OCI-M2 (cell line): ENCODE results near the gene EXOC3L2.
"Not testable (repeated sequence)": the region's sequence is repeated elsewhere in the genome, so short reads cannot be mapped to it uniquely, and the experiment has no call there.

Experiments used
- DNase-seq: peaks from one replicate; lab custom pipeline; 2025; ENCODE audit not compliant: unreplicated experiment; lab: John Stamatoyannopoulos, UW

Gene EXOC3L2

DNA sequence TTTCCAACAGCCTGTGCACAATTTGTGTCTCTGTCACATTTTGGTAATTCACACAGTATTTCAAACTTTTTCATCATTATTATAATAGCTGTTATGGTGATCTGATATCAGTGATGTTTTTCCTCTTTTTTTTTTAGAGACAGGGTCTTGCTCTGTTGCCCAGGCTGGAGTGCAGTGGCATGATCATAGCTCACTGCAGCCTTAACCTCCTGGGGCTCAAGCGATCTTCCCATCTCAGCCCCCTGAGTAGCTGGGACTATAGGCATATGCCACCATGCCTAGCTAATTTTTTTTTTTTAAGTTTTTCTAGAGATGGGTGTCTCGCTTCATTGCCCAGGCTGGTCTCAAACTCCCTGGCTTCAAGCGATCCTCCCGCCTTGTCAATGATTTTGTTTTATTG is 11.6 kb upstream of the EXOC3L2 start:
- no peak for DNase-seq

DNA sequence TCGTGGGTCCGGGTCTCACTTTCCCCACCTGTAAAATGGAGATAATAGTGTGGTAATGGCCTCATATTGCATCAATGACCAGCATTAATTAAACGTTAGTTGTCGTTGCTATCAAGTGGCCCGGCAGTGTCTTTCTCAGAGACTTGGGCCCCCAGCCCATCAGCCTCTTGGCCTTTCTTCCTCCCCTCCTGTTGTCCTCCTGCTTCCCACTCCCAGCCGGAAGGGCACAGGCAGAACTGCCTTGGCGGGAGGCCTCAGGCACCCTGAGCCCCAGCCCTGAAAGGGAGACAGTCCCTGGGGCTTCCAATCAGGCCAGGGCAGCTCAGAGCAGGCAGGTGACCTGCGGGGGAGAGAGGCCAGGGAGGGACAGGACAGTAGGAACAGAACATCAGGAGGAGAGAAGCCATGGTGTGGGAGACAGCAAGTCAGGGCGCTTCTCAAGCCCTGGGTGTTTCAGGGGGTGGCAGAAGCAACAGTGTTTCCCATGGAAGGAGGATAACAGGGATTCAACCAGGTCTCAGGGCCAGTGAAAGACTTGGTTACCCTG is 10.5 kb upstream of the EXOC3L2 start:
- no peak for DNase-seq

DNA sequence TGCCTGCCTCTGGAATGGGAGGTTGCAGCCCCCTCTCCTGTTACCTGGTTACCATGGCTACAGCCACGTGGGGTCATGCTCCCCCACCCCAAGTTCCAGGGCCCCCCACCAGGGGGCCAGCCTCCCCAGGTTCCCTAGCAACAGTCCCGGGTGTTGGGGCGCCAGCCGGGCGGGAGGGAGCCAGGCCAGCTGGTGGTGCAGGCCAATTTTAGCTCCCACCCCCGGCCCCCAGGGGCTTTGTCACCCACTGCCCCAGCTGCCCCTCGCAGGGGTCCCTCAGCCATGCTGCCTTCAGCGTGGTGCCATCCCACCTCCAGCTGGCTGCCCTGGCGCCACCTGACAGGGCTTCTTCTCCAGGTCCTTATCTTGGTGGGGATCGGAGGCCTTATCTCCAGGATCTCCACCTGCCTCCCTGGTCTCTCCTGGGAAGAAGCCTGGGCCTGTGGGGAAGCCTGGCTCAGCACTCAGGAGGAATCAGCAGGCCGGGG is 8.9 kb upstream of the EXOC3L2 start:
- no peak for DNase-seq

DNA sequence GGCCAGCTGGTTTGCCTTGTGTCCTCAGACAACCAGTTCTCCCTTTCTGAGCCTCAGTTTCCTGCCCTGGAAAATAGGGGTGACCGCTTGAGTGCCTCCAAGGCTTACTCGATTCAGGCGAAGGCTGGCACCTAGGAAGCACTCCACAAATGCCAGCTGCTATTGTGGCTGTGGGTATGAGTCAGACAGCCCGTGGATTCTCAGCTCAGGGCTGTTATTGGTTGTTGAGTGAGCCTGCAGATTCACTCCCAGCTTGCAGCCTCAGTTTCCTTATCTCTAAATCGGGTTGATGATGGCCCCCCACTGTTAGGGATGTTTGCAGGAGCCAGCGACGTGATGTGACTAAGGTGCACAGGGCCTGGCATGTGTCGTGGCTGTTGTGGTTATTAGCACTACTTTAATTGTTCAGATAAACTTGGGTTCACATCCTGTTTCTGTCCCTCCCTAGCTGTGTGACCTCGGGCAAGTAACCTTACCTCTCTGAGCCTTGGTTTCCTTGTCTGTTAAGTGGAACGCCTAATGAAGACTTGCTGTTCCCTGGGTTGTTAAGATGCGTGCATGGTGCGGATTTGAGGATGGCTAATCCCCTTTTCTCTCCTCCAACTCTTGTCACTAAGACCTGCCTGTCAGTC is 8.3 kb upstream of the EXOC3L2 start:
- no peak for DNase-seq

DNA sequence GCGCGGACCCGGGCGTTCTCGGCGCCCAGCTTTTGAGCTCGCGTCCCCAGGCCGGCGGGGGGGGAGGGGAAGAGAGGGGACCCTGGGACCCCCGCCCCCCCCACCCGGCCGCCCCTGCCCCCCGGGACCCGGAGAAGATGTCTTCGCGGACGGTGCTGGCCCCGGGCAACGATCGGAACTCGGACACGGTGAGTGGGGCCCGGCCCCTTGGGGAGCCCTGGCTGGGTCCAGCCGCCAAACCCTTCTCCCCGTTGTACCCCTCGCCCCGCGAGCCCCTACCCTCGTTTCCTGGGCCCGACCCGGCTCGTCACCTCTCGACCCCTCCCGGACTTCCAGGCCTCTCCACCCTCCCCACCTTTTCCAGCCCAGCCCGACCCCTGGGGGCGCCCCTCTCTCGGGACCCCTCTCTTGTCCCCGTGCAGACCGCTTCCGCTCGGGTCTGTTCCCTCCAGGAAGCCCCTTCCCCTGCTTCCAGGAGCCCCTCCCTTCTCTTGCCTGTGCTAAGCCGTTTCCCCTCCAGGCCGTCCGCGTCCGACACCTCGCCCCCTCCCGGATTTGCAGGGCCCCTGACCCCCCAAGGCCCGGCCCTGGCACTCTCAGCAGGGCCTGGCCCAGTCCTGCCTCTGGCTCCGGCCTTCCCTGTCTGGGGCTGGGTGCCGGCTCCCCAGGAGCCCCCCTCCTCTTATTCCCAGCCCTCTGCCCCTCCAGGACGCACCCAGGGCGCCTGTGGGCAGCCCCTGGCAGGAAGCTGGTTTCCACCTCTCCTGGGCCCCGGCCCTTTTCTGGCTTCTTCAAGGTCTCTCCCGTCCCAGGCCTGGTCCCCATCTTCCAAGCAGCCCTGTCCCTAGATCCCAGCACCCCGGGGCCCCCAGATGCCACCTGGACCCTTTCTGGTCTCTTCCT is 6.5 kb upstream of the EXOC3L2 start:
- DNase-seq: no peak

DNA sequence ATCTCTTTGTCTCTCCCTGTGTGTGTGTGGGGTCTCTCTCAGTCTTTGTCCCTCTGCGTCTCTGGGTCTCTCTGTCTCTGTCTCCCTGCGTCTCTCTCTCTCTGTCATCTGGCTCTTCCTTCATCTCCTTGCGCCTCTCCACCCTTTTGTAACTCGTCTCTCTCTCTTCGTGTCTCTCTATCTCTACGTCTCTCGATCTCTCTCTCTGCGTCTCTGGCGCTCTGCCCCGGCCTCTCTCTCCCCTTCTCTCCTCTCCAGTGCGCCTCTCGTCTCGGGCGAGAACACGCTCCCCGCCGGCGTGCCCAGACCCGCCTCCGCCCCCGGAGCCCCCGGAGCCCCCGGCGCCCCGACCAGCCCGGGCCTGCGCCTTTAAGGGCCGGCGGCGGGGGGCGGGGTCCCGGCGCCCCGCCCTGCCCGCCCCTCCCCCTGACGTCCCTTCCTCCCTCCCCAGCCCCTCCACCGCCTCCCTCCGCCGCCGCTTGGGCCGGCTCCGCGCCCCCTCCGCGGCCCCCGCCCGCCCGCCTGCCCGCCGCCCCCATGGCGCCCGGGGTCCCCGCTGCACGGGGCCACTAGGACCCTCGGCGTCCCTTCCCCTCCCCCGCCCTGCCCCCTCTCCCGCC is 5.7 kb upstream of the EXOC3L2 start, which contains the start of gene MARK4:
TSS of gene MARK4 (plus strand) at position 440 of the 620 bp plus-strand sequence. CDS start 318 bp downstream, outside the sequence.
- DNase-seq: no peak

DNA sequence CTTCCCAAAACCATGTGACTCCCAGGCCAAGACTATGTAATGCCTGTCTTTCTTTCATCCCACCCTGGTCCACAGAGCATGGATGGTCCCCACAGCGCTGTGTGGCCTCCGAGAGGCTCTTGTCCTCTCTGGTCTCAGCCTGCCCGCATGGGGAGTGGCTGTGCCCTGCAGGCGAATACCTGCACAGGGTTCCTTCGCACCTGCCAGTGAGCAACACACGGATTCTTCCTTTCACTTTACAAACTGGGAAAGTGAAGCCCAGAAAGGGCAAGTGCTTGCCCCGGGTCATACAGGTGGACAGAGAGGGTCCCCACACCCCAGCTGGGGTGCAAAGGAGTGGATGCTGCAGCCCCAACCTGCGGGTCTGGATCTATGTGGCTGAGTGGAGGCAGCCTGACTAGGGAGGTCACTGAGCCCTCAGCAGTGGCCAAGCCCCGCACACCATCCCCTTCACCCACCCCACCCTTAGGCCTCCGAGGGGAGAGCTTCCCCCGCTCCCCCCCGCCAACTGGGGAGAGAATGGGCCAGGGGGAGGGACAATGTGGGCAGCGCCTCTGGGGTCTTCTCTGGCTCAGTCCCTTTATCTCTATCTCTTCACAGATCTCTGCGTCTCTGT is 5.1 kb upstream of the EXOC3L2 start:
- no peak for DNase-seq

DNA sequence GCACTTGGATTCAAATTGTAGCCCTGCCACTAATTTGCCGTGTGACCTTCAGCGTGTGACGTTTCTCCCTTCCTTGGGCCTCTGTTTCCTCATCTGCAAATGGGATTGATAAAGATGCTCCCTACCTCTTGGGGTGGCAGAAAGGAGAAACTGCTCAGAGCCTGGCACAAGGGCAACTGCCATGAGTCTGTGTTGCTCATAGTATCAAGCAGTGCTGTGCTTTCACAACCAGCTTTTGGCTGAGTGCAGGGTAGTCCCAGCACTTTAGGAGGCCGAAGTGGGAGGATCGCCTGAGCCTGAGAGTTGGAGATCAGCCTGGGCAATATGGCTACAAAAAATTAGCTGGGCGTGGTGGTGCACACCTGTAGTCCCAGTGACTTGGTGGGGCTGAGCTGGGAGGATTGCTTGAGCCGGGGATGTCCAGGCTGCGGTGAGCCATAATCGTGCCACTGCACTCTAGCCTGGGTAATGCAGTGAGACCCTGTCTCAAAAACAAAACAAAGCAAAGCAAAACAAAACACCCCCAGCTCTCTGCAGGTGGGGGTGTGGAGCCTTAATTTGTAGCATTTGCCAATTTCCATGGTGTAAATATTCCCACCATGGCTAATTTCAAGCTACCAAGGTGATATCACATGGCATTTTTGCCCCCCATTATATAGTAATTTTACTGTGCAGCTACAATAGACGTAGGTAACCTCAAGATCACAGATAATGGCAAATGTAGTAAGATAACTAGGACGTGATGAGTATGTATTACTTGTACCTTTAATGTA is 4.2 kb upstream of the EXOC3L2 start:
- DNase-seq: no peak

DNA sequence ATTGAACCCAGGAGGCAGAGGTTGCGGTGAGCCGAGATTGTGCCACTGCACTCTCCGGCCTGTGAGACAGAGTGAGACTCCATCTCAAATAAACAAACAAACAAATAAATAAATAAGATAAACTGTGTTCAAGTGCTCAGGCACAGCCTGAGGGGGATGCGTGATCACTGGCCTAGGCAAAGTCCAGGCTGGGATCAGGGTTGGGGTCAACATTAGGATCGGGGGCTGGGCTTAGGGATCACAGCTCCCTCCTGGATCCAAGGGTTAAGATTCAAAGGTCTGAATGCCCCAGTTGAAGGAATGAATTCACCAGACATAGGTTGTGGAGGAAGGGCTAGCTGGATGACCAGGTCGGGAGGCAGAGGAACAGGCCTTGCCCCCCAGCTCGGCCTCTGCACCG is 1.9 kb upstream of the EXOC3L2 start:
- no peak for DNase-seq

DNA sequence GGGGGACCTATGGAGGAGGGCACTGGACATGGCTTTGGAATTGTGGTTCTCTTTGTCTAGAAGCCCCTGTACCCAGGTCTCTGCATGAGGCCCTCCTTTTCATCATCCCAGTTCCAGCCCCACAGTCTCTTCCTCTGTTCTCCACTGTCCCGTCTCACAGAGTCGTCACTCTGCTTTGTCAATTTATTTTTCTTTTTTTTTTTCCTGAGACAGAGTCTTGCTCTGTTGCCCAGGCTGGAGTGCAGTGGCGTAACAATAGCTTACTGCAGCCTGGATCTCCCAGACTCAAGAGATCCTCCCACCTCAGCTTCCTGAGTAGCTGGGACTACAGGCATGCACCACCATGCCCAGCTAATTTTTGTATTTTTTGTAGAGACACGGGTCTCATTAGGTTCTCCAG is 619 bp upstream of the EXOC3L2 start:
- DNase-seq: no peak

DNA sequence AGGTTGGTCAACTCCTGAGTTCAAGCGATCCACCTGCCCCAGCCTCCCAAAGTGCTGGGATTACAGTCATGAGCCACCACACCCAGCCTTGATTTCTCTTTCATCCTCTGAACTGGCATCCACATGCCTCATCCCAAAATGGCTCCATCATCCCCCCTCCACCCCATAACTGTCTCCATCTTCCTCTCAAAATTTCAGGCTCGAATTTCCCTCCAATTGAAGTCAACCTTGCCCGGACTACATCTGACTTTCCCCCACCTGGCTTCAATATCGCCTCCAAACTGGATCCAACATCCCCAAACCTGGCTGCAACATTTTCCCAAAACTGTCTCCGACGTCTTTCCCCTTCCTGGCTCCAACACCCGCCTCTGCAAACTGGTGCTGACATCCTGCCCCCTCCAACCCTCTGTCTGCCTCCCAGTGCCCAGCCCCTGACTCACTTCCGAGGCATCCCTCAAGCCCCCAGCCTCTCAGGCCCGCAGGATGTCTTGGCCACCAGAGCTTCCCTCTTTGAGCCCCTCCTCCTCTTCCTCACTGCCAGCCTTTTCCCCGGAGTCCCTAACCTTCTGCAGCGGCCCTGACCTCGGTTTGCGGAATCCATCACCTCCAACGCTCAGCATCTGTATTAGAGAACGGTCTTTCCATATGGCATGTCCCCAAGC is 943 bp downstream of the EXOC3L2 start:
- no peak for DNase-seq

DNA sequence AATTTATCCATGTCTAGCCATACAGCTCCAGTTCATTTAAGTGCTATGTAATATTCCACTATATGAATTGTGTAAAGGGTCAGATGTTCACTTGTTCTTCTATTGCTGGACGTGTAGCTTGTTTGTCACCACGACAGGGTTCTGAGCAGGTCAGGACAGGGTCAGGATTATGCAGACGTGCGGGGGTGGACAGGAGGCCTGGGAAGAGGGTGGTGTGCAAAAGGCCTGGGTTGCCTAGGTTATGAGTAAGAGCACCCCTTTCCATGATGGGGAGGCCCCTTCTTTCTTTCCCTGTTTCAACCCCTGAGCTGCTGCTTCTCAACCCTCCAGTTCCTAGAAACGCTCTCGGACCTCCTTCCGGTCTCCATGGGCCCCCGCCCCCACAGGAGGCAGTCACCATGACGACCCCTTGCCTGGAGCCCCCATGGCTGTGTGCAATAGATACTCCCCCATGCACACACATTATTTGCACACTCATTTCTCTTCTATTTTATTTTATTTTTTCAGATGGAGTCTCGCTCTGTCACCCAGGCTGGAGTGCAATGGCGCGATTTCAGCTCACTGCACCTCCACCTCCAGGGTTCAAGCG is 2.0 kb downstream of the EXOC3L2 start:
- DNase-seq: no peak

DNA sequence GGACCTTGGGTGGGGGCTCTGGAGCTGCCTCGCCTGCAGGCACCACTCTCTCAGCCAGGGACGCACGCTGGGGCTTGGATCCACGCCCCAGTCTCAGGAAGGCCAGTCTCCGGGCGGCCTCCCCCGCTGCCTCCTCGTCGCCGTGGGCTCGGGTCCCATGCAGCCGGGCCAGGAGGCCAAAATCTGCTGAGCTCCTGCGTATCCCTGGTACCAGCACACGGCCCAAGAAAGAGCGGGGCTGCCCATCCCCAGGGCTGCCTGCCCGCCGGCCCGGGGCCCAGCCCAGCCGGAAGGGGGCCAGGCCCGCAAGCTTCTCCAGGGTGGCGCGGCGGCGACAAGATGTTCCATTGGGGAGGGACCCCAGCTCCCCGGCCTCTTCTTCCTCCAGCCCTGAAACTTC is 6.7 kb downstream of the EXOC3L2 start:
- DNase-seq: no peak

DNA sequence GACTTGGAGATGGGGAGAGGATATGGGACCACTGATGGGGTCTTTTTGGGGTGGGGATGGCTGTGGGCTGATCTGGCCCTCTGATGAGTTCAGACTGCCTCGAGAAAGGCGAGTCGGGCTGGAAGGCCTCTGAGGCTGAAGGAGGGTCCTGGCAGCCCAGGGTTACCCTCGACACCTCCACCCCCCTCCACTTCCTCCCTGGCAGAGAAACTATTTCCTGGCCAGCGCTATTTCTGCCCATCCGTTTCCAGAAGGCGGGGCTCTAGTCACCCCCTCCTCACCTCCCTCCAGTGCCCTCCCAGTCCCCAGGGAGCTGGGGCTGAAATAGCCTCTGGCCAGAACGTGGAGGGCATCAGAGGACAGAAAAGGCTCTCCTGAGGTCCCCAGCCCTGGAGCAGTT is 9.7 kb downstream of the EXOC3L2 start:
- DNase-seq: no peak

DNA sequence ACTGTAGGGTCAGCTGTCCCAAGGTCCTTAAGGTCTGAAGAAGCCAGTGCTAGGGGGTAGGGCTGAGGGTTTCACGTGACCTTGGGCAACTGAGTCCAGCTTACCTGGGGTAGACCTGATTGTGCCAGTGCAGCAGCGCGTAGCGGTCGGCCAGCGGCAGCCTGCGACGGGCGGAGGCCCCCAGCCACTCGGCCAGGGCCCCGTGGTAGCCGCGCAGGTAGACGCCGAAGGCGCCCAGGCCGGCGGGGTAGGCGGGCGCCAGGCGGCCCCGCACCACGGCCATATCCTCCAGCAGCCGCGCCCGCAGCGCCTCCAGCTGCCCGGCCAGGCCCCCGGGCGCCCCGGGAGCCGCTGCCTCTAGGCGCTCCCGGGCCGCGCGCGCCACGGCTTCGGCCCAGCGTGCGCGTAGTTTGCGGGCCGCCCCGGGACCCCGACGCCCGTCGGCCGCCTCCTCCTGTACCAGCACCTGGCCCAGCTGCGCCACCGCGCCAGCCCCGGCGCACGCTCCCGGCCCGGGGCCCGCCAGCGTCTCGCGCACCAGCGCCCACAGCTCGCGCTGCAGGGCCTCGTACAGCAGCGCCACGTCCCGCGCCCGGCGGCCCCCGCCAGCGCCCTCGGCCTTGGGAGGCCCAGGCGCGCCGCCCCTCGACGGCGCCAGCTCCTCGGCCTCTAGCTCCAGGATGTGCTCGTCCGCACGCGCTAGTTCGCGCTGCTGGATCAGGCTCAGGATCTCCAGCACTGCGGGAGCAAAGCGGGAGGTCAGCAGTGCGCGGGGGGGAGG is 10.9 kb downstream of the EXOC3L2 start:
- DNase-seq: no peak

DNA sequence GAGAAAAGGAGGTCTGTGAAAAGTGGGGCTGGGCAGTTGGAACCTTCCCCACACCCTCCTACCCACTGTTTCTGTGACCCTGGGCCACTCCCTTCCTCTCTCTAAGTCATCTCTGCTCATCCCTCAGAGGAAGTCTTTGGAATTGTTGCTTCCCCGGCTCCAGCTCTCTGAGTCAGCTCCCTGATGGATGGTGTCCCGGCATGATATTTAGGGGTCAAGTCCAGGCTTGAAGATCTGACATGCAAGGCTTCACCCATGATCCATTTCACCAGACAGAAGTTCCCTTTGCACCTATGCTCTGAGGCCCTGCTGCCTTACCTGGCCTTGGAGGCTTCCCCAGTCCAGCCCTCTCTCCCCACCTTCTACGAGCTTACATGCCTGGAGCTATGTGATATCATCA is 13.3 kb downstream of the EXOC3L2 start:
- DNase-seq: no peak

DNA sequence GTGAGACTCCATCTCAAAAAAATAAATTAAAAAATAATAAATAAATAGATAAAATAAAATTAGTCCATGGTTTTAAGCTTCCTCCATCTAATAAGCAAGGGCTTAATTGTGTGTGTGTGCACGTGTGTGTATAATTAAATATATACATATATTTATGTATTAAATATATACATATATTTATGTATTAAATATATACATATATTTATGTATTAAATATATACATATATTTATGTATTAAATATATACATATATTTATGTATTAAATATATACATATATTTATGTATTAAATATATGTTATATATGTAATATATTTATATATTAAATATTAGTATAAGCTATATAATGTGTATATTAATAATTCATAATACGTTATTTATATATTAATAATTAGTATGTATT is 16.2 kb downstream of the EXOC3L2 start:
- DNase-seq: not testable (repeated sequence)

DNA sequence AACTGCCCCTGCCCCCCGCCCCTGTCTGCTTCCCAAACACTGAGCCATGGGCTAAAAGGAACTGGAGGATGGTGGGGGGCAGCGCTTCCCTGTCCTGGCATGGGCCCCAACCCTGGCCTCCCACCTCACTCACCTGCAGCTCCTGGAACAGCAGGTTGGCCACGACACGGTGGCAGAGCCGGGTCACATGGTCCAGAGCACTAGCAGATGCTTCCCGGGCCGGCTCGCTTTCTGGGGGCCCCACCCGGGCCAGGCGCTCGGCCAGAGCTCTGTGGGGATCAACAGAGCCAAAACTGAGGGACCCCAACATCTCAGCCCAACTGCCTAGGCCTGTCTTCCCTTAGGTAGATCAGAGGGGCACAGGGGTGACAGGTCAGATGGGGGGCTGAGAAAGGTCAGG is 20.6 kb downstream of the EXOC3L2 start:
- DNase-seq: no peak

DNA sequence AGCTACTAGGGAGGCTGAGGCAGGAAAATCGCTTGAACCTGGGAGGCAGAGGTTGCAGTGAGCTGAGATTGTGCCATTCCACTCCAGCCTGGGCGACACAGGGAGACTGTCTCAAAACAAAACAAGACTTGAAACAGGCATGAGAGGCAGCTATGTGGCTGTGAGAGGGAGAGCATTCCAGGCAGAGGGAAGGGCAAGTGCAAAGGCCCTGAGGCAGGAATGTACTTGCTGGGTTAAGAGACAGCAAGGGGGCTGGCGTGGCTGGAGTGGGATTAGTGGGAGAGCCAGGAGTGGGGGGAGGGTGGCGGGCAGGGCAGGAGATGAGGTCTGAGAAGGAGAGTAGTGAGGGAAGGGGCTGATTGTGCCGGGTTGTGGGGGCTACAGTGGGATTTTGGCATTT is 21.3 kb downstream of the EXOC3L2 start:
- no peak for DNase-seq
